HEK293 (cell line): Measurements from ENCODE around the gene CHD2.

Source experiments
- CTCF ChIP-seq: fragments of 450-650 bp; formaldehyde crosslinking; IDR thresholded peaks from 2 replicates; pipeline ENCODE4 v1.5.1; 2016; ENCODE audit warnings: missing biosample characterization, missing genetic modification characterization
- MEIS1 ChIP-seq: sonication (generic); formaldehyde crosslinking; IDR thresholded peaks from 2 replicates; pipeline ENCODE4 v1.8.1; 2022; ENCODE audit warnings: missing genetic modification reagents, mild to moderate bottlenecking, borderline replicate concordance
- ZBTB8A ChIP-seq: fragments of 450-650 bp; formaldehyde crosslinking; IDR thresholded peaks from 2 replicates; pipeline ENCODE4 v1.5.1; 2016; ENCODE audit warnings: missing biosample characterization, missing genetic modification characterization
- ZNF239 ChIP-seq: fragments of 450-650 bp; formaldehyde crosslinking; IDR thresholded peaks from 2 replicates; pipeline ENCODE4 v1.5.1; 2016; ENCODE audit warnings: missing biosample characterization, missing genetic modification characterization
- ZNF302 ChIP-seq: fragments of 450-650 bp; formaldehyde crosslinking; IDR thresholded peaks from 2 replicates; pipeline ENCODE4 v1.5.1; 2016; ENCODE audit warnings: missing biosample characterization, missing genetic modification characterization, low read depth
- ZNF488 ChIP-seq: fragments of 450-650 bp; formaldehyde crosslinking; IDR thresholded peaks from 2 replicates; pipeline ENCODE4 v1.5.1; 2016; ENCODE audit warnings: missing biosample characterization, missing genetic modification characterization
- ZNF624 ChIP-seq: fragments of 450-650 bp; formaldehyde crosslinking; IDR thresholded peaks from 2 replicates; pipeline ENCODE4 v1.5.1; 2017; ENCODE audit warnings: missing biosample characterization, missing genetic modification characterization
- ZNF670 ChIP-seq: fragments of 450-650 bp; formaldehyde crosslinking; IDR thresholded peaks from 2 replicates; pipeline ENCODE4 v1.5.1; 2016; ENCODE audit warnings: missing biosample characterization, missing genetic modification characterization, low read depth
- TF ChIP-seq, protein P1 (sequence below): fragments of 450-650 bp; formaldehyde crosslinking; IDR thresholded peaks from 2 replicates; pipeline ENCODE4 v1.5.1; 2017; ENCODE audit warnings: missing biosample characterization, mild to moderate bottlenecking, missing genetic modification characterization, moderate library complexity

DNA sequence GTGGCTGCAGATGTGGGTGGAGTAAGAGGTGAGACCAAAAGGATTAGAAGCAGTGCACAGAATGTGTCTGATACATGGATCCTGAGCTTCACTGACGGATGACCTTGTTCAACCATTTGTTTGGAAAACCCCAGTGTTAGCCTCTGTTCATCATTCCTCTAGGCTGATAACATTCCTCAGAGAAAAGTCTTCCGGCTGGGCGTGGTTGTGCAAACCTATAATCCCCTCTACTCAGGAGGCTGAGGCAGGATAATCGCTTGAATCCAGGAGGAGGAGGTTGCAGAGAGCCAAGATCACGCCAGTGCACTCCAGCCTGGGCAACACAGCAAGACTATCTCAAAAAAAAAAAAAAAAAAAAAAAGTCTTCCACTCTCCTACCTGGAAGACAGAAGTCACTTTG, 23.1 kb upstream of the CHD2 start:
- TF ChIP-seq CTCF: no peak
- no peak for TF ChIP-seq ZNF670 (tag by site-specific recombination)
- TF ChIP-seq ZNF239 (tag by site-specific recombination): no peak
- TF ChIP-seq ZNF624 (tag by site-specific recombination): no peak
- TF ChIP-seq ZBTB8A: no peak
- TF ChIP-seq MEIS1 (CRISPR knock-in tag): no peak
- TF ChIP-seq ZNF302 (tag by site-specific recombination): no peak
- TF ChIP-seq, protein P1, sequence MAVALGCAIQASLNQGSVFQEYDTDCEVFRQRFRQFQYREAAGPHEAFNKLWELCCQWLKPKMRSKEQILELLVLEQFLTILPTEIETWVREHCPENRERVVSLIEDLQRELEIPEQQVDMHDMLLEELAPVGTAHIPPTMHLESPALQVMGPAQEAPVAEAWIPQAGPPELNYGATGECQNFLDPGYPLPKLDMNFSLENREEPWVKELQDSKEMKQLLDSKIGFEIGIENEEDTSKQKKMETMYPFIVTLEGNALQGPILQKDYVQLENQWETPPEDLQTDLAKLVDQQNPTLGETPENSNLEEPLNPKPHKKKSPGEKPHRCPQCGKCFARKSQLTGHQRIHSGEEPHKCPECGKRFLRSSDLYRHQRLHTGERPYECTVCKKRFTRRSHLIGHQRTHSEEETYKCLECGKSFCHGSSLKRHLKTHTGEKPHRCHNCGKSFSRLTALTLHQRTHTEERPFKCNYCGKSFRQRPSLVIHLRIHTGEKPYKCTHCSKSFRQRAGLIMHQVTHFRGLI: no peak
- no peak for TF ChIP-seq ZNF488 (tag by site-specific recombination)
